Mesodermal cell (in vitro differentiated cells): Measurements from ENCODE around the gene SLC38A9.
"Not testable (repeated sequence)": the region's sequence is repeated elsewhere in the genome, so short reads cannot be mapped to it uniquely, and the experiment has no call there.

ENCODE experiments used
- H3K27ac ChIP-seq: 2 replicates; pipeline ENCODE4 v1.7.0; 2013; ENCODE audit warnings: mild to moderate bottlenecking, low read depth, low read length, moderate library complexity; ENCODE audit not compliant: severe bottlenecking
- H3K36me3 ChIP-seq: 2 replicates; pipeline ENCODE4 v1.7.1; 2013; ENCODE audit warnings: mild to moderate bottlenecking, low read length, moderate library complexity; ENCODE audit not compliant: control insufficient read depth, insufficient read depth
- H3K4me1 ChIP-seq: one replicate; pipeline ENCODE4 v1.7.1; 2013; ENCODE audit warnings: mild to moderate bottlenecking, low read length; ENCODE audit not compliant: insufficient read depth, control insufficient read depth, poor library complexity, severe bottlenecking
- H3K4me3 ChIP-seq: 2 replicates; pipeline ENCODE4 v1.7.0; 2013; ENCODE audit warnings: low read length, control low read depth, mild to moderate bottlenecking; ENCODE audit not compliant: insufficient read depth, poor library complexity, severe bottlenecking; ENCODE audit errors: extremely low read depth
- H3K9me3 ChIP-seq: 2 replicates; pipeline ENCODE4 v1.7.1; 2013; ENCODE audit warnings: mild to moderate bottlenecking, low read length, moderate library complexity; ENCODE audit not compliant: control insufficient read depth
- WGBS, 2 experiments: methylation state at CpG; one replicate each; pipeline ENCODE4 v1.1.5; 2013; ENCODE audit warnings: missing lambda C conversion rate in 2 of 2; ENCODE audit not compliant: insufficient coverage in 2 of 2; 5-methylcytosine and 5-hydroxymethylcytosine counted together

The SLC38A9 gene

DNA sequence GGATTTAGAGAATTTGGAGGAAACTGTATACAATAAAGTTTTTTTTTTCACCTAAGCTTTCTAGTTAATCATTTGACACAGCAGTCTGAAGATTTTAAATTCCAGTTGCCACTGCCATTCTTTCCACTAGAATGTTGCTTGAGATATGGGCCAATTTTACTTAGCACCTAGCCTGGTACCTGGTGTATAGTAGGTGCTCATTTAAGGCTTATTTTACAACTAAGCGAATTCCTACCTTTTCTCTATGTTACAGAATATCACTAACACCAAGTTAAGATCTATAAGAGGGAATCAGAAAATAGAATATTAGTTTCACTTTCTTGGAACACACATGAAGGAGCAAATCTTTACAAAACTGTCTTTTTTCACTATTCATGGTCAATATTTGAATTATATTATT lies 22.5 kb upstream of the SLC38A9 start:
- no peak overlapping the region for H3K27ac ChIP-seq
- no peaks in the 10 kb centered on the region for H3K9me3 ChIP-seq
- no peaks in the 10 kb centered on the region for H3K36me3 ChIP-seq
- H3K4me3 ChIP-seq = no peak overlapping the region
- H3K4me1 ChIP-seq = no peaks in the 10 kb centered on the region
- WGBS, 2 experiments = no CpG with 5 or more reads among the region's 1 CpG

- Histone ChIP-seq H3K36me3 (no peaks in the 10 kb centered on the region), H3K27ac (no peak overlapping the region), H3K4me1 (no peaks in the 10 kb centered on the region), H3K4me3 (no peak overlapping the region), H3K9me3 (no peaks in the 10 kb centered on the region)
Measured at GRCh38 chr5:55732585-55732984, 20.5 kb upstream of the SLC38A9 start.

DNA sequence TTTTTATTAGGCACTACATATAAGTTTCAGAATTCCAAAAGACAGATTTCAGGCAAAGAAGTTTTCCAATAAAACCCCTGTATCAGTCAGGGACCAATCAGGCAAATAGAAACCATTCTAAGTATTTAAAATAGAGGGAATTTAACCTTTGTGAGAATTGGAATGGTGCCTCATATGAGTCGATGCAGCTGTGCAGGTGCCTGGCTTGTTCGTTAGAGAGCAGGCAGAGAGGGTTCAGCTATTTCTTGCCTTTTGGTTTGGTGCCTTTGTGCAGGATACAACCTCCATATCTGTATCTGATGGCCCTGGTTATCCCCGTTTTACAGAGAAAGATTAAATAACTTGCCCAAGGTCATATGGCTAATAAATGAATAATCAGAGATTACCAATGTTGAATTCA lies 19.7 kb upstream of the SLC38A9 start:
- WGBS, 2 experiments = 100% methylated on average over 1 to 2 of the region's 3 CpGs
- H3K27ac ChIP-seq = no peak overlapping the region
- H3K36me3 ChIP-seq = no peaks in the 10 kb centered on the region
- H3K9me3 ChIP-seq = no peaks in the 10 kb centered on the region
- H3K4me3 ChIP-seq = no peak overlapping the region
- H3K4me1 ChIP-seq = no peaks in the 10 kb centered on the region

- WGBS, 2 experiments = 92 to 100% methylated on average over 2 to 4 of the region's 4 CpGs
- Histone ChIP-seq H3K9me3 (no peaks in the 10 kb centered on the region), H3K27ac (no peak overlapping the region), H3K4me3 (no peak overlapping the region), H3K36me3 (no peaks in the 10 kb centered on the region), H3K4me1 (no peaks in the 10 kb centered on the region)
Measured at GRCh38 chr5:55724281-55724680, 12.2 kb upstream of the SLC38A9 start.

DNA sequence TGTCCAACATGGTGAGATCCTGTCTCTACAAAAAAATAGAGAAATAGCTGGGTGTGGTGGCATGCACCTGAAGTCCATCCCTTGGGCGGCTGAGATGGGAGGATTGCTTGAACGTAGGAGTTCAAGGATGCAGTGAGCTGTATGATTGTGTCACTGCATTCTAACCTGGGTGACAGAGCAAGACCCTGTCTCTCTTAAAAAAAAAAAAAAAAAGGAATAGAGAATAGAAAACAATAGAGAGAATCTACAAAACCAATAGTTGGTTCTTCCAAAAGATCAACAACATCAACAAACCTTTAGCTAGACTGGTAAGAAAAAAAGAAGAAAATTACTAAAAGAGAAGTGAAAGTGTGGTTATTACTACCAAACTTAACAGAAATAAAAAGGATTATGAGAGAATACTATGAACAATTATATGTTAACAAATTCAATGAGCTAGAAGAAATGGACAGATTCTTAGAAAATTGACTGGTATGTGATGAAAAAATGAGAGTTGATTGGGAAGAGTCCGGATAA lies 8.1 kb upstream of the SLC38A9 start:
- 75 to 86% methylated on average over 1 to 3 of the region's 3 CpGs for WGBS, 2 experiments
- Histone ChIP-seq H3K9me3 (no peaks in the 10 kb centered on the region), H3K27ac (no peak overlapping the region), H3K4me1 (no peaks in the 10 kb centered on the region), H3K36me3 (no peaks in the 10 kb centered on the region), H3K4me3 (no peak overlapping the region)

DNA sequence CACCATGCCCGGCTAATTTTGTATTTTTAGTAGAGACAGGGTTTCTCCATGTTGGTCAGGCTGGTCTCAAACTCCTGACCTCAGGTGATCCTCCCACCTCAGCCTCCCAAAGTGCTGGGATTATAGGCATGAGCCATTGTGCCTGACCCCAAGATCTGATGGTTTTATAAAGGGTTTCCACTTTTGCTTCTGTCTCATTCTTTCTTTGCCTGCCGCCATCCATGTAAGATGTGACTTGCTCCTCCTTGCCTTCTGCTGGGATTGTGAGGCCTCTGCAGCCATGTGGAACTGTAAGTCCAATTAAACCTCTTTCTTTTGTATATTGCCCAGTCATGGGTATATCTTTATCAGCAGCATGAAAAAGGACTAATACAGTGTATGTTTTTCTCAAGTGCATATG lies 6.9 kb upstream of the SLC38A9 start:
- H3K9me3 ChIP-seq, H3K4me1 ChIP-seq, H3K27ac ChIP-seq, H3K36me3 ChIP-seq, H3K4me3 ChIP-seq: not testable (repeated sequence)
- 67 to 75% methylated on average over 1 of the region's 2 CpGs for WGBS, 2 experiments

DNA sequence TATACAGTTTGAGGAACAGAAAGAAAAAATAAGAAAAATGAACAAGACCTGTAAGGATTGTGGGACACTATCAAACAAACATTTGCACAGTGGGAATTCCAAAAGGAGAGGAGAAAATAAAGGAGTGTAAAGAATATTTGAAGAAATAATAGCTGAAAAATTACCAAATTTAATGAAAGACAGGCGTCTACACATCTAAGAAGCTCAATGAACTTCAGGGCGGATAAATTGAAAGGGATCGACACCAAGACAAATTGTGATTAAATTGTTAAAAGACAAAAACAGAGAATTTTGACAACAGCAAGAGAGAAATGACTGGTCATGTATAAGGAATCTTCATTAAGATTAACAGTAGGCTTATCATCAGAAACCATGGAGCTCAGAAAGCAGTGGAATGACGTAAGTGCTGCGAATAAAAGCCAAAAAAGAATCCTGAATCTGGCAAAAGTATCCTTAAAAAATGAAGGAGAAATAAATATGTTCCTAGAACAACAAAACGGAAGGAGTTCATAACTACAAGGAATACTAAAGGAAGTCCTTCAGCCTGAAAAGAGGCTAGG lies 3.5 kb upstream of the SLC38A9 start:
- Histone ChIP-seq H3K9me3 (no peaks in the 10 kb centered on the region), H3K4me1 (no peaks in the 10 kb centered on the region), H3K36me3 (no peaks in the 10 kb centered on the region), H3K27ac (no peak overlapping the region), H3K4me3 (no peak overlapping the region)
- WGBS, 2 experiments = 76 to 88% methylated on average over 3 to 6 of the region's 6 CpGs

GRCh38 chr5:55714749-55715148 lies 2.6 kb upstream of the SLC38A9 start:
- Histone ChIP-seq H3K4me1 (no peaks in the 10 kb centered on the region), H3K27ac (no peak overlapping the region), H3K36me3 (no peaks in the 10 kb centered on the region), H3K9me3 (no peaks in the 10 kb centered on the region), H3K4me3 (no peak overlapping the region)
- whole genome bisulfite sequencing, 2 experiments = 93 to 94% methylated on average over 2 to 5 of the region's 6 CpGs

DNA sequence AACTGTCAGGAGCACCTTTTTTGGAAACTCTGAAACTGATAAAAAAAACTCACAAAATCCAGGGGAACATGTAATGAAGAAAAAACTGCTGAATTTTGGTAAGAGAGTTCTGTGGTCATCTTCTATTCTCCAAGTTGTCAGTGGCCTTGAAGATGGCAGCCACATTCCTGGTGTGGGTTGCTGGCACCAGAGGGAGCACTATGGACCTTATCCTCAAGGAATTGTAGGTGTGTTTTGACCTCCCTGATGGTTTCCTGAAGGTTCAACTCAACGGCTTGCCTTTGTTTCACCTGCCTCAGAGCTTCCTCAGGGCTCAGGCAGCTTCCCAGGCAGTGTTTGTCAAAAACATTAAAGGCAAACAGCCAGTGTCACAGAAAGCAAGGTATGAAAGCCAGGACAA lies 2.2 kb upstream of the SLC38A9 start:
- H3K4me1 ChIP-seq = no peaks in the 10 kb centered on the region
- WGBS, 2 experiments = 71% methylated on average over 1 of the region's 1 CpG; no CpG with 5 or more reads in 1 of the 2 experiments

DNA sequence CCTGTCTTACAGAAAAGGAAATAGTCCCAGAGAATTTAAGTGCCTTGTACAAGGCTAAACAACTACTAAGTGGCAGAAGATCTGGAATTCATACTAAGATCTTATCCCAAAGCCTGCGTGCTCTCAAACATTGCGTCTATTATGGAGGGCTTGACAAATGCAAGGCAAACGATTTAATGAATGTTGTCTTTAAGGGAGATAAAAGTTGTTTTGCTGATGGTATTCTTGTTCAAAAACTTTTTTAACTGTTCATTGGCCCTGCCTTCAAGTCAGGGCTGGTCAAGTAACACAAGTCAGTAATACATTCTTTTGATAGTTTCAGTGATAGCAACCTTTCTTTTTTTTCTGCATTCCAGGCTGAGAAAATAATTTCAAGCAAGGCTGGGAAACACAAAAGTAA lies 1.7 kb upstream of the SLC38A9 start:
- WGBS, 2 experiments = 93 to 96% methylated on average over 3 of the region's 3 CpGs
- Histone ChIP-seq H3K4me1 (no peaks in the 10 kb centered on the region), H3K27ac (no peak overlapping the region), H3K4me3 (no peak overlapping the region), H3K9me3 (no peaks in the 10 kb centered on the region), H3K36me3 (peaks cover 5% of the 10 kb centered on the region)

More for the DNA sequence above, 2.2 kb upstream of the SLC38A9 start:
- Histone ChIP-seq H3K36me3 (peaks cover under 1% of the 10 kb centered on the region), H3K4me3 (no peak overlapping the region), H3K27ac (no peak overlapping the region), H3K9me3 (no peaks in the 10 kb centered on the region)

GRCh38 chr5:55711507-55712022 lies 559 bp downstream of the SLC38A9 start:
- Histone ChIP-seq H3K9me3 (no peaks in the 10 kb centered on the region), H3K4me3 (peak overlapping the region; percentile 93), H3K36me3 (peaks cover 17% of the 10 kb centered on the region), H3K4me1 (no peaks in the 10 kb centered on the region), H3K27ac (peak overlapping the region; percentile 36)
- 17 to 20% methylated on average over 16 to 18 of the region's 18 CpGs for WGBS, 2 experiments
